NCI-H69 (cell line): ENCODE data around the gene ADAM11.
"Not testable (repeated sequence)": the region's sequence is repeated elsewhere in the genome, so short reads cannot be mapped to it uniquely, and the experiment has no call there.

ENCODE experiments used
- DNase-seq: peaks from one replicate; lab custom pipeline; 2025; lab: John Stamatoyannopoulos, UW

Gene ADAM11

DNA sequence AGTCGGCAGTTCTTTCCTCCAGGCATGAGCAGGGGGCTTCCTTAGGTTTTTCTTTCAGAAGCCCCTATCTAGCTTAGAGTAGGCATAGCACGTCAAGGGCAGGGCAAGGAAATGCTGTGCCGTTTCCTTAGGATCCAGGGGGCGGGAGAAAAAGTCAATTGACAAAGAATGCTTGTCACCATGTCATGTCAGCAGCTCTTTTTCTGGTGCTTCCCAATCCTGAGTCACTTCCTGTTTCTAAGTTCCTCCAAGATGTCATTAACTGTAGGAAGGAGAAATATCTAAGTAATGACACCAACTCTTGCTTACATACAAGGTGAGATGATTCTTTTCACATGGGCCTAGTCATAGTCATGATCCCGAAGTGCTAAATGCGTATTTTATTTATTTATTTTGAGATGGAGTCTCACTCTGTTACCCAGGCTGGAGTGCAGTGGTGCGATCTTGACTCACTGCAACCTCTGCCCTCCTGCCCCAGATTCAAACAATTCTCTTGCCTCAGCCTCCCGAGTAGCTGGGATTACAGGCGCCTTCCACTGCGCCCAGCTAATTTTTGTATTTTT is 36.1 kb downstream of the ADAM11 start:
- DNase-seq, result peak; percentile 51

DNA sequence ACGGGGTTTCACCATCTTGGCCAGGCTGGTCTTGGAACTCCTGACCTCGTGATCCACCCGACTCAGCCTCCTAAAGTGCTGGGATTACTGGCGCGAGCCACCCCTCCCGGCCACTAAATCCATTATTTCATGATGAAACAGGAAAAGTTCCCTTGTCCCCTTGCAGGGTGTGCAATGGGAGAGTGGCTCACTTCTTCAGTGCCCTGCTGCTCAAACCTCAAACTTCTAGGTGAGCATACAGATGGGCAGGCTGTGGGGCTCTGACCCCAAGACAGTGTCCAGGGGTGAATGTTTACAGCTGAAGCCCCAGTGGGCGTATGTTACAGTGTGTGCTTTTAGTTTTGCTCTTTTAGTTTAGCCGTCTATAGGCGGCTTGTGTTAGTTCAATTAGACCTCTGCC is 36.6 kb downstream of the ADAM11 start:
- no peak for DNase-seq

DNA sequence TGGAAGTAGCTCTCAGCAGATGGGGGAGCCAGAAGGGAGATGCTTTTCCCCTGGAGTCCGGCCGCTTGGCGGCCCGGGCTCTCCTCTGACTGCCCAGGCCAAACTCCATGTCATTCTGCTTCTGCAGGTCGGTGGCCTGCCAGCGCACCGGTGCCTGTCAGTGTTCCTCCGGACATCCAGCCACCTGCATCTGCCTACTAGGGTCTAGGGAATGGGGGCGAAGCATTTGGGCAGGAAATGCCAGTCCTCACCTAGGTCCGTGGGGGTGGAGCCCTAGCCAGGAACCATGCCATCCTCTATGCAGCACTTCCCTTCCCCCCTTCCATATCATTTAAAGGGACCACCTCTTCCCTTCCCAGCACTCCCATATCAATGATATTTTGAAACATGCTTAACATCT is 37.1 kb downstream of the ADAM11 start:
- DNase-seq, result no peak

DNA sequence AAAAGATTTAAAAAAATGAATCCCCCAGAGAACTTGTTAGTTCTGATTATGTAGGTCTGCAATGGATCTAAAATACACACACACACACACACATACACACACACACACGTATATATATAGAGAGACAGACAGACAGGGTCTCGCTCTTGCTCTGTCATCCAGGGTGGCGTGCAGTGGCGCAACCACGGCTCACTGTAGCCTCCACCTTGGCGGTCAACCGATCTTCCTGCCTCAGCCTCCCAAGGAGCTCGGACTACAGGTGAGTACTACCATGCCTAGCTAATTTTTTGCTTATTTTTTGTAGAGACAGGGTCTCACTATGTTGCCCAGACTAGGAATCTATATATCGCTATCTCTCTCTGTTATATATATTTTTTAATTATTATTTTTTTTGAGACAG is 37.9 kb downstream of the ADAM11 start:
- no peak for DNase-seq

DNA sequence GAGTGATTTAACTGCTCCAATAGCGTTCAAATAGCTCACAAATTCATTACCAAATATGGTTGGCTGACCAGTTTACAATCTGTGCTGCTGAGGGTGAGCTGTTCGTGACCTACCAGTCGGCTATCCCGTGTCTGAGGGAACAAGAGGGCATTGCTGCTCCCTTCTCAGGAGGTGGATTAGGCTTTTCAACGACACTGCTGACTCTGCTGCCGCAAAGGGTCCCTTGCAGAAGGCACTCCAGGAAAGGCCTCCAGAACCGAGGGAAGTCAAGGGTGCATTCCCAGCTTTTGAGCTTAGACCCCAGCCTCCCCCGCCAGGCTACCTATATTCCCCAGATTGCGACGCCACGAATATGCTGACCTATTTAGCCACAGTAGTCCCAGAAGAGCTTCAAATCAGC is 39.0 kb downstream of the ADAM11 start:
- DNase-seq, result no peak

DNA sequence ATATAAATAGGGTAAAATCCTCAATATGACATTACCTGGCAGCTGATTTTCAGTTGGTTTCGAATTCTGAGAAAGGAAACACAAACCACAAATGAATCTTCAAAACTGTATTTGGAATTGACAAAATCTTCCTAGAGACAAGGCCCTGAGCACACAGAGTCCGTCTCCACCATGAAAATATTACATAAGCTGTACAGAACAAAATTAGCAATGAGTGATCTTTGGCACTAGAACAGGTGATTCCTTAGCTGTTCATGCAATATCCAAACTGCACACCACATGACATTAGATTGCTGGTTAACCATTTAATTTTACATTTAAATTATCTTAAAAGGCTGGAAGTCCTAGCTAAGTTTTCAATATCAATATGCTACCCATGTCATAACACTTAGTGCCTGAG is 39.6 kb downstream of the ADAM11 start:
- no peak for DNase-seq

DNA sequence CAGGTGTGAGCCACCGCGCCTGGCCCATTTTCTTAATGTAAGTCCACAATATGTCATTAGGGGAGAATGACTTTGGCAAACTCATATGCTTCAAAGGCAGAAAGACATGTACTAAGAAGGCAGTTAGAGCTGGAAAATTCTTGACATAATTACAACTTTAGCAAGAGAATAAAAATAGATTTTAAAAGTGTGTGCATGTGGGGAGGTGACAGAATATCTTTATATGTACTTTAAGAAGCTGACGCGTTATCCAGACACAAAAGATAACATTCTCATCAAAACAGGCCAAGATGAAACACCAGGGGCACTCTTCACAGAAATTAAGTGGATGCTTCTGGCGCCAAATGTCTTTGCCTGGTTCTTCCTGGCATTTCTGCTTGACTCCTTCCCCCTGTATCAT is 43.1 kb downstream of the ADAM11 start:
- DNase-seq, result no peak

DNA sequence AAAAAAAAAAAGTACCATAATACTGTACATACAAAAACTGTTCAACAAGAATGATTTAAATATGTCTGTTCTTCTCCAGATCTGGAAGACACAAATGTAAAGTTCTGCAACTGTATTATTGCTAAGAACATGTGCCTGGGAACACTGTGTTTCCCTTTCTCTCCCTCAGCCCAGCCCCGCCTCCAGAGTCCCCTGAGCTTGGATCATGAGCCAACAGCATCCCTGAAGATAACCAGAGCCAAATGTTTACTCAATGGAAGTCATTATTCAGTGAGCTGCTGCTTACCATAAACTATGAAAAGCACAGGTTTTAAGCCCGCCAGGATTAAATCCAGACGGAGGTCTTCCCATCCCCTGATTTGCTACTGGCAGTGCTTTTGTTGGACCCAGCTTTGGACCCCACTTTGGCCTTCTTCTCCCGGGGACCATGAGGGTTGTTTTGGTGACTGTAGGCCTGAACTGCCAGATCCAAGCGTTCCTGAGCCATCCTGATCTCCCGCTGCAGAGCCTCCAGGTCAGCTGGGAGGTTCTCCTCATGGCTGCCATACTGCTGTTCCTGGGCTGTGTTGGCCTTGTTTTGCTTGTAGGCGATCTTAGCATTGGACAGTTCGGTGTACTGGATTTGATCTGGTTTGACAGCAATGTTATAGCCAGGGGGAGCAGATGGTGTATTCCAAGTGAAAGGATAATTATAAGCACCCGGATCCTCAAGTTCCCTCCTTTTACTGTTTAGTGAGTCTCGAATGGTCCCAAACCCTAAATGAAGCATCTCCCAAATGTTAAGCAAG is 45.7 kb downstream of the ADAM11 start:
- peak; percentile 16 for DNase-seq

DNA sequence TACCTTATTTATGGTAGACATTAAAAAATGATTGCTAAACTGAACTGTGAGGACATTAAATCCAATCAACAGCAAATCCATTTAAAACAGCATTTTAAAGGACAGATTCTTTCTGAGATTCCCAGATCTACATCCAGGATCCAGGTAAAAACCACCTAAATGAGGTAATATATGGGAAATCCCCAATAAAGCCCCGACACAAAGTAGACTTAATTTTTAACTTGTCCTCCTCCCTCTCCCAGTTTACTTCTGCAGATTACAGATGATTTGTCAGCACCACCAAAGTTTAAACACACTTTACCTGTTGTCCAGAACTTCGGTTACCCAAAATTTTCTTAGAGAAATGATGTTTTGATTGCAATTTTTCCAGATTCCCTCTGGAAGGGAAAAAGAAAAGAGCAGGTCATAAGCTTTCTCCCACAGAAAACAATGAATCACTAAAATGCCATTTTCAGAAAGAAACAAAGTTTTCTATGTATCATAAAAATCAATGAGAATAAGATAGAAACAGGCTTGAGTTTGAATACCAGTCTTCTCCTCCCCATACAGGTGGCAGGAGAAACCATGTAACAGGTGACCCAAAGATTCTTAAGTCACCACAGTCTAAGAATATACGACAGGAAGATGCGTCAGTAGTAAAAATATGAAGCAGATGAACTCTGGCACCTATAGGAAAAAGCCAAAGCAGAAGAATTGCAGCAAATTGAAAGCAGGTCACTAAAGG is 48.5 kb downstream of the ADAM11 start:
- DNase-seq, result no peak

DNA sequence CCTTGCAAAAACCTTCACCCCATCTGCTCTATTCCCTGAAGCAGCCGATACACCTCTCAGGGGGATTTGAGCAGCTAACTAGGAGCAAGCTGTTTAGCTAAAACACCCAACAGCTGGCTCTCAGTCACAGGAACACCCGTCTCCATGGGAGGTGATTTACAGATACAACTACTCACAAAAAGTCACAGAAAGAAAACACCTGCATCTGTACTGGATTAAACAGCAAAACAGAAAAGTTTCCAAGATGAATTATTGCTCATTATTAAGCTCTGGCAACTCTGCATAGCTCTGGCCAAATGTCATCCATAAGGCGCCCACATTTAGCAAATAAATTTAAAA is 49.0 kb downstream of the ADAM11 start:
- peak; percentile 98 for DNase-seq

DNA sequence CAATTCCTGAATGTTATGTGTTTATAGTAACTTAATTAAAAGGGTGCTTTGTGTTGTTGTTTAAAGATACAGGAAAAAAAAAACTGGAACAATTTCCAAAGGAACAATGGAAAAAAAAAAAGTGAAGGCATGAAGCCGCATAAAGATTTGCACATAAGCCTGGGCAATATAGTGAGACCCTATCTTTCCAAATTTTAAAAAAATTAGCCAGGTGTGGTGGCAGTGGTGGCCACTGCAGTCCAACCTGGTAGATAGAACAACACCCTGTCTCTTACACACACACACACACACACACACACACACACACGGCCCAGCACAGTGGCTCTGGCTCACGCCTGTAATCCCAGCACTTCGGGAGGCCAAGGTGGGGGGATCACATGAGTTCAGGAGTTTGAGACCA is 49.4 kb downstream of the ADAM11 start:
- no peak for DNase-seq

DNA sequence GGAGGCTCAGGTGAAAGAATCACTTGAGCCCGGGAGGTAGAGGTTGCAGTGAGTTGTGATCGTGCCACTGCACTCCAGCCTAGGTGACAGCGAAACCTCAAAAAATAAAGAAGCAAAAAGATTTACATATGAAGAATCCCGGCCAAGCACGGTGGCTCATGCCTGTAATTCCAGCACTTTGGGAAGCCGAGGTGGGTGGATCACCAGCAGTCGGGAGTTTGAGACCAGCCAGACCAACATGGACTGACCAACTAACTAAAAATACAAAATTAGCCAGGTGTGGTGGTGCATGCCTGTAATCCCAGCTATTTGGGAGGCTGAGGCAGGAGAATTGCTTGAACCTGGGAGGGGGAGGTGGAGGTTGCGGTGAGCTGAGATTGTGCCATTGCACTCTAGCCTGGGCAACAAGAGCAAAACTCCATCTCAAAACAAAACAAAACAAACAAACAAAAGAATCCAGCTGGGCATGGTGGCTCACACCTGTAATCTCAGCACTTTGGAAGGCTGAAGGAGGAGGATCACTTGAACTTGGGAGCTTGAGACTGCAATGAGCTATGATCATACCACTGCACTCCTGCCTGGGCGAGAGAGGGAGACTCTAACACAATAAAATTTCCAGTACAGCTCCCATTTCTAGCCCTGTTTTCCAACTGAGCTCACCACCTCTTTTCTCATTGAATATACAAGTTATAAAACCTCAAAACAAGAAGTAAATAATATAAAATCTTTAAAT is 50.0 kb downstream of the ADAM11 start:
- DNase-seq, result peak; percentile 67

DNA sequence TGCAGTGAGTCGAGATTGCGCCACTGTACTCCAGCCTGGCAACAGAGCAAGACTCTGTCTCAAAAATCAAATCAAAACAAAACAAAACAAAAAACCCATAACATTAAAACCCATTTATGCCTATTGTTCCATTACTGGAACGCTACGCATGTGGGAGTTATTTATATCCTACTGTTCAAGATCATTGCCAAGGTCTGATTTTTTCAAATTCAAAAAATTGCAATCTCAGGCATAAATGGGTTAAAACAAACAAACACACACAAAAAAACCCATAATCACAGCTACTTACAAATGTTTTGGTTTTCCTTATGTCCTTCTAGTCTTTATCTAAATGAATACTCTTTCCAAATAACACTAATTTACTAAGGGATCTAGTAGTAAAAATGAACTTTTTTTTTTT is 53.5 kb downstream of the ADAM11 start:
- DNase-seq, result no peak

DNA sequence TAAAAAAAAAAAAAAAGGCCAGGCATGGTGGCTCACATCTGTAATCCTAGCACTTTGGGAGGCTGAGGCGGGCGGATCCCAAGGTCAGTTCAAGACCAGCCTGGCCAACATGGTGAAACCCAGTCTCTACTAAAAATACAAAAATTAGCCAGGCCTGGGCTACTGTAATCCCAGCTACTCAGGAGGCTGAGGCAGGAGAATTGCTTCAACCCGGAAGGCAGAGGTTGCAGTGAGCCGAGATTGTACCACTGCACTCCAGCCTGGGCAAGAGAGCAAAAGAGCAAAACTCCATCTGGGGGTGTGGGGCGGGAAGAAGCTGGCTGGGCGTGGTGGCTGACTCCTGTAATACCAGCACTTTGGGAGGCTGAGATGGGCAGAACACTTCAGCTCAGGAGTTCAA is 59.7 kb downstream of the ADAM11 start:
- not testable (repeated sequence) for DNase-seq

DNA sequence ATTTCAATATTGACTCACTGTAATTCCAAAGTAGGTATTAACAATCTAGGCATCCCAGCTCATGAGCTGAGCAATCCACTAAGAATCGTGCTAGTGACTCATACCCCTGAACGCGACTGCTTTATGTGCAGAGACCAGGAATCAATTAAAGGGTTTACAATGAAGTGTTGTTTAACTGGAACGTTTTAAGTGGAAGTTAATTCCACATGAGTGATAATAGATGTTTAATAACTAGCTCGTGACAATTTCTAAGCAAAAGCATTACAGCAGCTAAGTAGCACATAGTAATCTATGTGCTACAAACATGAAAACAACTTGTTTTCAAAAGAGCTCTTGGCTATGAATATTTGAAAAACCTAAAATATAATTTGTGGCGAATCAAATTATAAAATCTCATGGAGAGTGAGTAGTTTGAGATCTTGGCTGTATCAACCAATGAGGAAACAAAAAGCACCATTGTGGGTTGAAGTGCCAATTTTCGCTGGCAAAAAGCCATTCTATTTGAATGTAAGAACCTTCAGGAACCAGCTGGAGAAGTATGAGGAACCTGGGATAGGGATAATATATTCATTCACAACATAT is 61.9 kb downstream of the ADAM11 start:
- peak; percentile 98 for DNase-seq

DNA sequence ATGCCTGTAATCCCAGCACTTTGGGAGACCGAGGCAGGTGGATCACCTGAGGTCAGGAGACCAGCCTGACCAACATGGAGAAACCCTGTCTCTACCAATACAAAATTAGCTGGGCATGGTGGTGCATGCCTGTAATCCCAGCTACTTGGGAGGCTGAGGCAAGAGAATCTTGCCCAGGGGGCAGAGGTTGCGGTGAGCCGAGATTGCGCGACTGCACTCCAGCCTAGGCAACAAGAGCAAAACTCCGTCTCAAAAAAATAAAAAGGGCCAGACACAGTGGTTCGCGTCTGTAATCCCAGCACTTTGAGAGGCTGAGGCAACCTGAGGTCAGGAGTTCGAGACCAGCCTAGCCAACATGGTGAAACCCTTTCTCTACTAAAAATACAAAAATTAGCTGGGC is 66.4 kb downstream of the ADAM11 start:
- not testable (repeated sequence) for DNase-seq

DNA sequence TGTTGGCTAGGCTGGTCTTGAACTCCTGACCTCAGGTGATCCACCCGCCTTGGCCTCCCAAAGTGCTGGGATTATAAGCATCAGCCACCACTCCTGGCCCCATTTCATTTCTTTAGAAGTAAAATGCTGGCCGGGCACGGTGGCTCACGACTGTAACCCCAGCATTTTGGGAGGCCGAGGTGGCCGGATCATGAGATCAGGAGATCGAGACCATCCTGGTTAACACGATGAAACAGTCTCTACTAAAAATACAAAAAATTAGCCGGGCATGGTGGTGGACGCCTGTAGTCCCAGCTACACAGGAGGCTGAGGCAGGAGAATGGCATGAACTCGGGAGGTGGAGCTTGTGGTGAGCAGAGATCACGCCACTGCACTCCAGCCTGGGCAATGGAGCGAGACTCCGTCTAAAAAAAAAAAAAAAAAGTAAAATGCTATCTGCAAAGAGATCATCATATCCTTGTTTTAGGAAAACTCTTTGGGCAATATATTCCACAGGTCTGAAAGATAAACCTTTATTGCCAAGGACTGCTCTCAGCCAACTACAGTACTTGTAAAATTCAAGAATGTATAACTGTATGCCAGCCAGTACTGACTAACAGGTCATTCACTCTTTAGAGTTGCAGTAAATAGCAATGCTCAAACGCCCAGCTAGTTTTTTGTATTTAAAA is 67.5 kb downstream of the ADAM11 start:
- no peak for DNase-seq

DNA sequence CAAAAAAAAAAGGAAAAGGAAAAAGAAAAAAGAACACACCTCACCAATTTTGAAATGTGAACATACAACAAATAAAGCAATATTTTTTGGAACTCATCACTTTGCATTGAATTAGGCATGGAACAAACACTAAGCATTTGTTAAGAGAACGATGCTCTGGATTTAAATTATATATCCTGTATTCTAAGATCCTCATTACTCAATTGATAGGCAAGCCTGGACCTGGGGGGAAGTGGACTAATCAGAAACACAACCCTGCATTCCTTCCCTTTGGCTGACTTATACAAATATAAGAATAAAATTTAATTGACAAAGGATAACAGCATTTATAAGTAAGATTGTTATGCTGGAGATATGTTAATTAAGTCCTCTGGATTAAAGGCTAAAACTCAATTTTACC is 69.1 kb downstream of the ADAM11 start:
- DNase-seq, result no peak

DNA sequence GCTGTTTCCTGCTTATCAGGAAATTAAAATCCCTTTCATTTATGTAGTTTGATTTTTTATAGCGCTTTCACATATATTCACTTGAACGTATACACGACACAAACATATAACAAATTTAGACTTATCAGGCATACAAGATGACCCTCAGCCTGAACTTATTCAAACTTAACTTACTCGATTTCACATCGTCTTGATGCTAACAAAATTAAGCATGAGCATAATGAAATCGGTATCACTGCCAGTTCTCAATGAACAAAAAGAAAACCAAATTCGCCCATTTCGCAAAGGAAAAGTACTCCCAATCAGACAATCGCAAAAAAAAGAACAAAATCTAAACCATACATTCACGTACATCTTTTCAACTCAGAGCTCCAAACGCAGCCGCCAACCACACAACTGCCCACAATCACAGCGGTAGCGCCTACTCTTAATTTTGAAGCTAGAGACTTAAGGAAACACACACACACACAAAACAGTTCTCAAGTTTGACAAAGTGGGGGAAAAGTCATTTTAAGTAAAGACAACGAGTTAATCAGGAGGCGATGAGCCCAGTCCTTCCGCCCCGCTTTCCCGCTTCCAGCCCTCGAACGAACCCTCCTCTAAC is 70.2 kb downstream of the ADAM11 start:
- peak; percentile 70 for DNase-seq

DNA sequence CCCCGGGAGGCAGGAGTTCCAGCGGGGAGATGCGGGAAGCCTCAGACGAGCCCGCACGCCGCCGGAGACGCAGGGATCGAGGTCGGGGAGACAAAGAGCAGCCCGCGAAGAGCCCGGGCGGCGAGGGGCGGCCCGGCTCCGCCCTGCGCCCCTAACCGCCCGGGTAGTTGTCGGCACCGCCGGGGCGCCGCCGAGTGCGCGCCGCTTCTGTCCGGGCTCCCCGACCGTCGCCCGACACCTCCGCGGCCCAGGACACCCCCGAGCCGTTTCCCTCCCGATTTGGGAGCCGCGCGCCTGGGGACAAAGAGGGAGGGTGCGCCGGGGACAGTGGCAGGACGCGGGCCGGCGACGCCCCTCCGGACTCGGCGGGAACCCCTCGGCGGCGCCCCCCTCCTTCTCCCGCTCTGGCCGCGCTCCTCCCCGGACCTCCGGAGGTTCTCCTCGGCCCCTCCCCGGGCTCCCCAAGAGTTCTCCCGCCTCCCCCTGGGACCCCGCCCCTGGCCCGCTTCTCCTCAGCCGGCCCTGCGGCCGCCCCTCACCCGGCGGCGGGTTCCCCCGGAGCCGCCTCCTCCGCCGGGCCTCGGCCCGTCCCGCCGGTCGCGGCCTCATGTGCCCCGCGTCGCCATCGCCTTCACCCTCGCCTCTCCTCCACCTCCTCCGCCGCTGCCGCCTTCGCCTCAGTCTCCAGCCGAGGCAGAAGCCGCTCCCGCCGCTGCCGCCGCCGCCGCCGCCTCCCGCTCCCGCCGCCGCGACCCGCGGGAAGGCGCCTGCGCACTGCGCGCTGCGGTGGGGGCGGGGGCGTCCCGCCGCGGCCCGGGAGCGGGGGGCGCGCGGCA is 71.0 kb downstream of the ADAM11 start, which contains the start of gene GJC1:
TSS of gene GJC1 (minus strand) at position 765 of the 836 bp plus-strand sequence. CDS start 24,470 bp downstream, outside the sequence.
- peak; percentile 81 for DNase-seq
